Subcutaneous adipose tissue (tissue), 4 donors: ENCODE measurements around the gene SLC2A9. TPM values are rescaled to one million over a fixed set of nuclear protein-coding genes. Genes with fewer than 3 reads are reported as not detected.

Experiments
- CTCF ChIP-seq: fragments of 450-650 bp; IDR thresholded peaks from one replicate; pipeline ENCODE4 v1.5.1; 2016; ENCODE audit warnings: low read depth, mild to moderate bottlenecking, control low read depth, antibody characterized with exemption, moderate library complexity
- total RNA-seq, 4 donors: library from RNA; depleted of rRNA; stranded (reverse); fragments of >200 nt; gene quantifications; one replicate each; pipeline ENCODE4 v1.1.0, GENCODE V29; 2016

The SLC2A9 gene
- total RNA-seq, 4 donors from 2014 or later, result 4.6 to 15.8 (median 7.8) TPM

GRCh38 chr4:10058371-10058770 lies 37.1 kb upstream of the SLC2A9 start:
- TF ChIP-seq CTCF, result no peak

GRCh38 chr4:10057023-10057395 lies 35.7 kb upstream of the SLC2A9 start:
- TF ChIP-seq CTCF, result no peak

GRCh38 chr4:10056334-10057022 lies 35.2 kb upstream of the SLC2A9 start:
- no peak for TF ChIP-seq CTCF

- no peak for TF ChIP-seq CTCF
Measured at GRCh38 chr4:10055871-10056270, 34.6 kb upstream of the SLC2A9 start.

GRCh38 chr4:10054571-10055041 lies 33.3 kb upstream of the SLC2A9 start:
- no peak for TF ChIP-seq CTCF

- TF ChIP-seq CTCF, result no peak
Measured at GRCh38 chr4:10053635-10054453, 32.5 kb upstream of the SLC2A9 start.

- TF ChIP-seq CTCF, result no peak
Measured at GRCh38 chr4:10051517-10052135, 30.3 kb upstream of the SLC2A9 start.
